HG03097 (cell line): ENCODE measurements around the gene GOLGA6L7.
"Not testable (repeated sequence)": the region's sequence is repeated elsewhere in the genome, so short reads cannot be mapped to it uniquely, and the experiment has no call there.

ENCODE experiments used
- ATAC-seq: cut with Tn5 transposase; IDR thresholded peaks from one replicate; pipeline ENCODE4 v1.9.1; 2021; ENCODE audit not compliant: unreplicated experiment, low FRiP score

The GOLGA6L7 gene

GRCh38 chr15:28847959-28848358, 485 bp downstream of the GOLGA6L7 start:
- not testable (repeated sequence) for ATAC-seq

- peak; percentile 99 for ATAC-seq
Observed at GRCh38 chr15:28847247-28847646, 1.2 kb downstream of the GOLGA6L7 start.

- ATAC-seq, result not testable (repeated sequence)
Observed at GRCh38 chr15:28844147-28844546, 4.3 kb downstream of the GOLGA6L7 start.

GRCh38 chr15:28843520-28843919, 4.9 kb downstream of the GOLGA6L7 start:
- ATAC-seq, result not testable (repeated sequence)

DNA sequence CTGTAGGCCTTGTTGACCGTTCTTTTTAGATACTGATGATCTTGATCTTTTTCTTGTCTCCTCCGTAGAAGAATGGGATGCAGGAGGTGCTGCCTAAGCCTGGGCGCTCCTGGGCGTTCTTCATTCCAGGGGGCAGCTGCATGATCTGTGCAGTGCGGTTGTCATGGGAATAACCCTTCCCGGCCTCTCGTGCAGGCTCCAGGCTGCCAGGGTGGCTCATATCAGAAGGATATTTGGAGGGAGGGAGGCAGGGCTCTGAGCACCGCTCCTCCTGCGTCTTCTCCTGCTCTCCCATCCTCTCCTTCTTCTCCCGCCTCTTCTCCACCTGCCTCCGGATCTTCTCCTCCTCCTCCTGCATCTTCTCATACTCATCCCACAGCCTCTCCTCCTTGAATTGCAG, 6.2 kb downstream of the GOLGA6L7 start:
- not testable (repeated sequence) for ATAC-seq

- not testable (repeated sequence) for ATAC-seq
Observed at GRCh38 chr15:28840285-28840684, 8.2 kb downstream of the GOLGA6L7 start.

GRCh38 chr15:28834957-28835585, 13.4 kb downstream of the GOLGA6L7 start:
- ATAC-seq, result not testable (repeated sequence)

DNA sequence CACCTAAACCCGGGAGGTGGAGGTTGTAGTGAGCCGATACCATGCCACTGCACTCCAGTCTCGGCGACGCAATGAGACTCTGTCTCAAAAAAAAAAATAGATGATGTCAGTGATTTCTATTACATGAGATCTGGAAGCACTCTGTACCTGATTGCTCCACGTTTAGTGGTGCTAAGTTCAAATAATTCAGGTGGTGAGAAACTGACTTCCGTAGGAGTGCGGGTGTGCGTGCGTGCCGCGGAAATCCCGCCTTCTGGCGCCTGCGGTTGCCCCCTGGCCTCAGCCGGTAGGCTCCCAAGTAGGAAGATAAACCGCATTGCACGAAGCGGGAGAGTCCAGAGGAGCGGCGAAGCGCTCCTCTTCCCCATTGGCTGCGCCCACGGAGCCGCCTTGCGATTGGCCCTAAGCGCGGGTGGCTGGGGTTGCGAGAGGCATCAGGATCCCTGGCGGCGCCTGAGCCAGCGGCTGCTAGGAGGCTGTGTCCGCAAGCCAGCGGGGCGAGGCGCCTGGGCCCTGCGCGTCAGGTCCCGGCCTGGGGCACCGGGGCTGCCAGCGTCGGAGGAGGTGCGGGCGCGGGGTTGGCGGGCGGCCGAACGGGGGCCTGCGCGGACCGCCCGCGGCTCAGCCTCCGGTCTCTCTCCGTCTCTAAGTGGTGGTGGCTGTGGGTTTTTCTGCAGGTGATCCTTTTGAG, 16.4 kb downstream of the GOLGA6L7 start:
- ATAC-seq, result not testable (repeated sequence)

DNA sequence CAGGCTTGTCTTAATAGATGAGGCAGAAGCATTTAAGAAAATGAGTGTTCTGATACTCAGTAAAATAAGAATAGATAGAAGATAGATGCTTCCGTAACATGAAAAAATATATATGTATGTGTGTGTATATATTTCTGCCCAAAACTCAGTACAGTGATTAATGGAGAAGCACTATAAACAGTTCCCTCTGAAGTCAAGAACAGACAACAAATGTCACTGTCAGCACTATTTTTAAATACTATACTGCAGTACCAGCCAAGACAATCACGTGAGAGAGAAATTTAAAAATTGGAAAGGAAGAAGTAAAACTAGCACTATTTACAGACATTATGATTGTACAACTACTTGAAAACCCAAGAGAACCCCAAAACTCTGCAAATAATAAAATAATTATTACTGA, 27.0 kb downstream of the GOLGA6L7 start:
- not testable (repeated sequence) for ATAC-seq

GRCh38 chr15:28819930-28820295, 28.5 kb downstream of the GOLGA6L7 start:
- not testable (repeated sequence) for ATAC-seq

DNA sequence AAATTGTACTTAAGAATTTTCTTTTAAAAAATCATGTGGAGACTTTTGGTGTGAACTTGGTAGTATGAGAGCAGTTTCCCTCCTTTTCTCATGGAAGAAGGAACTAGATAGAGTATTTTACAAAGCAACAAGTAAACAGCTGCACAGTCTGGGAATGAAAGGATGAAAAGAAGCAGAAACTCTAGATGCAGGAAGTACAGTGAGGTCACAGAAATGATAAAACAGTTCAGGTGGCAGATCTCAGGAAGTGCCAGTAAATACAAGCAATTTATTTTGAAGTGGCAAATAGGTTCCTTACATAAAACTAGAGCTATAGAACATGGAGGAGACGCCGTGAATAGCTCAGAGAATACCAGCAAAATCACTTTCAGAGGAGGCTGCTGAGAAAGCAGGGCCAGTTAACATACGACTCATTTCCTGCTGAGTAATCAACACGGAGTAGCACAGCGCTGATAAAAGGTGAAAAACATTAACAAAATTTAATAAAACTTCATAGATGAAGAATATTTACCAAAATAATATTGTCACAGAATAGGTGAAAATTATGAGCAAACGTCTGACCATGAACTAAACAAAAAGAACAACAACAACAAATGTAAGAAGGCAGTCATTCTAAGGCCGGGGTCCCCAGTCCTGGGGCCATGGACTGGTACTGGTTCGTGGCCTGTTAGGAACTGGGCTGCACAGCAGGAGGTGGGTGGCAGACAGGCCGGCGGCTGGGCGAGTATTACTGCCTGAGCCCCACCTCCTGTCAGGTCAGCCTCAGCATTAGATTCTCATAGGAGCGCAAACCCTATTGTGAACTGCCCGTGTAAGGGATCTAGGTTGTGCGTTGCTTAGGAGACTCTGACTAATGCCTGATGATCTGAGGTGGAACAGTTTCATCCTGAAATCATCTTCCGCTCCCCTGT, 29.2 kb downstream of the GOLGA6L7 start:
- not testable (repeated sequence) for ATAC-seq

- ATAC-seq, result not testable (repeated sequence)
Observed at GRCh38 chr15:28818168-28818567, 30.3 kb downstream of the GOLGA6L7 start.

GRCh38 chr15:28814059-28814458, 34.4 kb downstream of the GOLGA6L7 start:
- ATAC-seq, result not testable (repeated sequence)

DNA sequence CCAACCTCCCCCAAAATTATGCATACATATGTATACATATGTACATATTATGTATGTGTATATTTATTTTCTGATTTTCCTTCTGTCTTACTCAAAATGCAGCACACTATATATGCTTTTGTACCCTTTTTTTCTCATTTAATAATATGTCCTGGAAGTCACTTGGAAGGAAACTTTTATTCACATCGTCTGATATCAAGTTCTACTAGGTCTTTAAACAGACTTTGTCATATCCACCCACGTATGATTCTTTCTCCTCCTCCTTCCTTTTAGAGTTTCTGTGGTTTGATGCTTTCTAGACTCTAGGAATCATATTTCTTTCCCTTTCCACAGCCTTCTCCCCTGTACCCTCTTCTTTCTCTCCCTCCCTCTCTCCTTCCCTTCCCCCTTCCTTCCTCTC, 35.1 kb downstream of the GOLGA6L7 start:
- not testable (repeated sequence) for ATAC-seq

DNA sequence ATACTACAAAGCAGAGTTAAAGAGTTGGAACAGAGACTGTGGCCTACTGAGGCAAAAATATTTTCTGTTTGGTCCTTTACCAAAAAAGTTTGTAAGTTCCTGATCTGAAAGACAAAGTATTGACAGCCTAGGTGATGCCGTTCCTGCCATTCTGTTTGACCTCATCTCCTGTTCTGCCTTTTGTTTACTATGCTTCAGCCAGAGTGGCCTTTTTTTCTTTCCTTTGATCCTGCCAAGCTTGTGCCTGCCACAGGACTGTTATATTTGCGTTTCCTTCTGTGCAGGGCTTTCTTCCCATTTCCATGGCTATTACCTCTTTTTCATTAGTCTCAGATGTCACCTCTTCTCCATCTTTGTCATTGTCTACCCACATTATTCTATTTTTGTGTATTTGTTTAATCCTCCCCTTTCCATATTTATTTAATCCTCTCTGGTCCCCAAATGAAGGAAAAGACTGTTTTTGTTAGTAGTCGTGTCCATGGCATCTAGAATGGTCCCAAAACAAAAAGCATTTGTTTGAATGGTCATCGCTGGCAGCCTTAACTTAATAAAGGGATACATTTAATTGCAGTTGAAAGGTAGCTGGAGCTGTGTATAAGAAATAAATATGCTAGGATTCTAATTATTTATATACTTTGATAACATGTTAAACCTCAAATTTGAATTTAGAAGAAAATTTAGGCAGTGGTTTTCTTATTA, 36.4 kb downstream of the GOLGA6L7 start:
- ATAC-seq, result not testable (repeated sequence)

DNA sequence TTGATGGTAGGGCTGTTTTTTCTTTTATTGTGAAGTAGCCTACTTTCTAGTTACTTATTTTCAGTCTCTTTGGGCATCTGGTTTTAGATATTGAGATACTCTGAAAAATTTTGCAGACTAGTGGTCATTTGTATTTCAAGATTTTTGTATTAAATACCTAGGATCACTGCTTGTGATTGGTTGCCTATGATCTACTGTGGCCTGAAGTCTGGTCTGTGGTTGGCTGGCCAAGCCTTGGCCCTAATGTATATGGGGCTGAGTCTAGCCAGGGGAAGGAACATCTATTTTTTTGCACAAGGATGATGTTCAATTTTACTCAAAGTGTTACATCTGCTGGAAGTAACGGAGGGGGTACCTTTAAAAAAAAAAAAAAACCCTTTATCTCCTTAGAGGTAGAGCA, 38.0 kb downstream of the GOLGA6L7 start:
- not testable (repeated sequence) for ATAC-seq

- ATAC-seq, result not testable (repeated sequence)
Observed at GRCh38 chr15:28808136-28808535, 40.3 kb downstream of the GOLGA6L7 start.

- not testable (repeated sequence) for ATAC-seq
Observed at GRCh38 chr15:28800366-28800765, 48.1 kb downstream of the GOLGA6L7 start.

DNA sequence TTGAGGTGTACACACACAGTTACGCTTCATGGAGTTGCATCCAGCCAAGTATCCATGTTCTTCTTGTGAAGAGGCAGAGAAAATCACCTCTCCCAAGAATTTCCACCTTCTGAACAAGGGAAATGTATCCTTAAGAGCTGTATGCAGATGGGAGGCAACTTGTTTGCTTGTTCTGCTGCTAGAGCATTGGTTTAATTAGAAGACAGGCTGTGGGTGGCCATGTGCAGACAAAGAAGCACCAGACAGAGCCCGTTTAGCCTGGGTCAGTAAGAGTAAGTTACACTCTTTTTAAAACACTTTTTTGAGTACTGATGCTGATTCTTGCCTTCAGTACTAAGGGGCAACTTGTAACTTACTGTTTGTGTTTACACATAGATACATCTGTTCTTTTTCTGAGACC, 50.2 kb downstream of the GOLGA6L7 start:
- ATAC-seq, result not testable (repeated sequence)

- ATAC-seq, result not testable (repeated sequence)
Observed at GRCh38 chr15:28794231-28794630, 54.2 kb downstream of the GOLGA6L7 start.
